K562 (cell line): ENCODE data around the gene SIRT7. TPM values are rescaled to one million over a fixed set of nuclear protein-coding genes. Genes with fewer than 3 reads are reported as not detected.

Source experiments
- ARID1B ChIP-seq: fragments of 450-650 bp; IDR thresholded peaks from 2 replicates; pipeline ENCODE4 v1.6.1; 2016; ENCODE audit warnings: antibody characterized with exemption, mild to moderate bottlenecking, inconsistent platforms
- BCOR ChIP-seq: fragments of 450-650 bp; IDR thresholded peaks from 2 replicates; pipeline ENCODE4 v1.6.1; 2016
- BRF1 ChIP-seq: IDR thresholded peaks from 3 replicates; pipeline ENCODE4 v1.6.1; 2011; ENCODE audit warnings: borderline replicate concordance, mild to moderate bottlenecking; ENCODE audit not compliant: insufficient read length; ENCODE audit errors: extremely low read depth
- E2F6 ChIP-seq, 2 experiments: IDR thresholded peaks; 2 replicates each; pipeline ENCODE4 v1.6.1; 2011; ENCODE audit warnings: borderline replicate concordance in 1 of 2, control low read depth in 1 of 2, low read depth in 1 of 2, low read length in 1 of 2, mild to moderate bottlenecking in 1 of 2, mixed read lengths in 1 of 2, moderate library complexity in 1 of 2; ENCODE audit not compliant: insufficient read depth in 1 of 2, insufficient read length in 1 of 2, poor library complexity in 1 of 2, severe bottlenecking in 1 of 2; ENCODE audit errors: extremely low read depth in 1 of 2
- EHMT2 ChIP-seq: fragments of 450-650 bp; IDR thresholded peaks from 2 replicates; pipeline ENCODE4 v1.6.1; 2018; ENCODE audit warnings: antibody characterized with exemption
- KDM4B ChIP-seq, 2 experiments: fragments of 450-650 bp in 1 of 2; sonication (generic) in 1 of 2; IDR thresholded peaks; 2 replicates each; pipeline ENCODE4 v1.6.1; 2016 to 2017; ENCODE audit warnings: borderline replicate concordance in 2 of 2, antibody characterized with exemption in 1 of 2, low read depth in 1 of 2, mild to moderate bottlenecking in 1 of 2
- POLR2AphosphoS2 ChIP-seq: IDR thresholded peaks from 2 replicates; pipeline ENCODE4 v1.6.1; 2012; ENCODE audit warnings: low read length, improper control_type of control experiment
- POLR2B ChIP-seq: fragments of 450-650 bp; IDR thresholded peaks from 2 replicates; pipeline ENCODE4 v1.6.1; 2018; ENCODE audit warnings: low read depth; ENCODE audit not compliant: partially characterized antibody
- STAG1 ChIP-seq: sonication (generic); formaldehyde crosslinking; IDR thresholded peaks from 2 replicates; pipeline ENCODE4 v1.5.0; 2020; ENCODE audit warnings: missing genetic modification reagents, borderline replicate concordance
- TCF7 ChIP-seq: sonication (generic); IDR thresholded peaks from 2 replicates; pipeline ENCODE4 v1.6.1; 2016; ENCODE audit warnings: antibody characterized with exemption, borderline replicate concordance
- ZNF165 ChIP-seq: fragments of 250-450 bp; sonication (Bioruptor Pico); IDR thresholded peaks from 2 replicates; pipeline ENCODE4 v1.4.0; 2020; ENCODE audit warnings: borderline replicate concordance
- ZNF449 ChIP-seq: fragments of 250-450 bp; sonication (Bioruptor Pico); IDR thresholded peaks from 2 replicates; pipeline ENCODE4 v1.8.0; 2022; ENCODE audit warnings: moderate library complexity, mild to moderate bottlenecking, inconsistent platforms
- polyA plus RNA-seq, 8 experiments: library from polyadenylated mRNA; depleted of rRNA in 4 of 8; stranded (reverse) in 5 of 8; unstranded in 3 of 8; fragments of >200 nt; fragmentation: Nextera tagmentation in 2 of 8; fragmentation: Illumina TruSeq in 1 of 8; extraction: Ambion mirVana in 2 of 8; extraction: Trizol in 1 of 8; gene quantifications; 2 replicates each; pipeline versions ENCODE4 v1.2.1 to v1.2.3, GENCODE V29; 2011 to 2014; ENCODE audit warnings: inconsistent platforms in 1 of 8, missing spikeins in 1 of 8
- total RNA-seq, 7 experiments: library from RNA; depleted of rRNA in 6 of 7; stranded (reverse); fragments of >200 nt in 6 of 7; fragmentation: Illumina TruSeq in 2 of 7; extraction: Trizol in 2 of 7; gene quantifications; 2 replicates each; pipeline versions ENCODE4 v1.2.1 to v1.2.3, GENCODE V29; 2011 to 2021; ENCODE audit warnings: low replicate concordance in 1 of 7
- TF ChIP-seq, protein P1 (sequence below): conservative IDR thresholded peaks from 2 replicates; pipeline ENCODE4 v1.6.1; 2011; ENCODE audit warnings: low read depth, mild to moderate bottlenecking, low read length; ENCODE audit not compliant: control insufficient read depth
- TF ChIP-seq, protein P2 (sequence below): IDR thresholded peaks from 2 replicates; pipeline ENCODE4 v1.6.1; 2011; ENCODE audit warnings: borderline replicate concordance, low read depth, mild to moderate bottlenecking, moderate library complexity, low read length; ENCODE audit not compliant: insufficient read depth, poor library complexity, severe bottlenecking

The SIRT7 gene
- total and polyA plus RNA-seq, 9 of the 15 experiments (the other 6 are each of a cell fraction or from before 2014, with no cell fraction given), result 1.6 to 54.8 (median 20.3) TPM

DNA sequence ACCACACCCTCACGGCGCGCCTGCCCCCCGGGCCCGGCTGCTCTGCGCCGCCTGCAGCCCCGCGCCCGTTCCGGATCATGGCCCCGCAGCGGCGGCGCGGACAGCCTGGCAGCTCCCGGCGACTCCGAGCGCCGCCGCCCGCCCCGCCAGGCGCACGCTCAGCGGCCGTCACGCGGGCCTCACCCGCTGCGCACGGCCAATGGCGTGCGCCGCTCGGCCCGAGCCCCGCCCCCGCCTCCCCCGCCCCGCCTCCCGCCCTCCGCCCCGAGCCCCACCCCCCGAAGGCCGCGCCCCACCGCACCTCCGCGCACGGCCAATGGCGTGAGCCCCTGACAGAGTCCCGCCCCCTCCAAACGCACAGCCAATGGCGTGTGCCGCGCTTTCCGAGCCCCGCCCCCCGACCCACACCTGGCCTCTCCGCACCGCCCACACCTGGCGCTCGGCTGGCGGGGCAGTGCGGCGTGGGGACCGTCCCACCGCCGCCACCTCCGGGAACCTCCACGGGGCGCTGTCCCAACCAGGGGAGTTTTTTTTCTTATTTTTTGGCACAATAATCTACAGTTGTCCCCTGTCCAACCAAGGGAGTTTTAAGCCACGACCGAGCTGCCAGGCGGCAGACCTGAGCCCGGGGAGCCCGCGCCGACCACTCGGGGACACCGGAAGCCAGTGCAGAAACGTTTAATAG is 6.6 kb downstream of the SIRT7 start, which contains the start of gene PCYT2 (continued):
- TF ChIP-seq ZNF449 (CRISPR knock-in tag), result no peak
- TF ChIP-seq ARID1B, result no peak
- peak; percentile 90 for TF ChIP-seq POLR2AphosphoS2
- TF ChIP-seq, protein P1, sequence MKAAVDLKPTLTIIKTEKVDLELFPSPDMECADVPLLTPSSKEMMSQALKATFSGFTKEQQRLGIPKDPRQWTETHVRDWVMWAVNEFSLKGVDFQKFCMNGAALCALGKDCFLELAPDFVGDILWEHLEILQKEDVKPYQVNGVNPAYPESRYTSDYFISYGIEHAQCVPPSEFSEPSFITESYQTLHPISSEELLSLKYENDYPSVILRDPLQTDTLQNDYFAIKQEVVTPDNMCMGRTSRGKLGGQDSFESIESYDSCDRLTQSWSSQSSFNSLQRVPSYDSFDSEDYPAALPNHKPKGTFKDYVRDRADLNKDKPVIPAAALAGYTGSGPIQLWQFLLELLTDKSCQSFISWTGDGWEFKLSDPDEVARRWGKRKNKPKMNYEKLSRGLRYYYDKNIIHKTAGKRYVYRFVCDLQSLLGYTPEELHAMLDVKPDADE, result peak; percentile 38; the same call in 1 of the 2 replicates
- TF ChIP-seq ZNF165 (CRISPR knock-in tag), result no peak
- peak; percentile 41 for TF ChIP-seq POLR2B
- TF ChIP-seq EHMT2, result no peak
- TF ChIP-seq KDM4B (IDR thresholded peaks at IDR 0.05; ENCODE audit: borderline replicate concordance in 2 of 2, low read depth in 1 of 2), result no peak
- TF ChIP-seq, protein P2, sequence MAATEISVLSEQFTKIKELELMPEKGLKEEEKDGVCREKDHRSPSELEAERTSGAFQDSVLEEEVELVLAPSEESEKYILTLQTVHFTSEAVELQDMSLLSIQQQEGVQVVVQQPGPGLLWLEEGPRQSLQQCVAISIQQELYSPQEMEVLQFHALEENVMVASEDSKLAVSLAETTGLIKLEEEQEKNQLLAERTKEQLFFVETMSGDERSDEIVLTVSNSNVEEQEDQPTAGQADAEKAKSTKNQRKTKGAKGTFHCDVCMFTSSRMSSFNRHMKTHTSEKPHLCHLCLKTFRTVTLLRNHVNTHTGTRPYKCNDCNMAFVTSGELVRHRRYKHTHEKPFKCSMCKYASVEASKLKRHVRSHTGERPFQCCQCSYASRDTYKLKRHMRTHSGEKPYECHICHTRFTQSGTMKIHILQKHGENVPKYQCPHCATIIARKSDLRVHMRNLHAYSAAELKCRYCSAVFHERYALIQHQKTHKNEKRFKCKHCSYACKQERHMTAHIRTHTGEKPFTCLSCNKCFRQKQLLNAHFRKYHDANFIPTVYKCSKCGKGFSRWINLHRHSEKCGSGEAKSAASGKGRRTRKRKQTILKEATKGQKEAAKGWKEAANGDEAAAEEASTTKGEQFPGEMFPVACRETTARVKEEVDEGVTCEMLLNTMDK, result no peak
- TF ChIP-seq BCOR, result no peak
- TF ChIP-seq TCF7, result no peak
- peak in 1 of 2 experiments; percentile 51 for TF ChIP-seq E2F6 (IDR thresholded peaks at IDR 0.05; ENCODE audit: borderline replicate concordance in 1 of 2, extremely low read depth in 1 of 2, insufficient read depth in 1 of 2, insufficient read length in 1 of 2, low read depth in 1 of 2, low read length in 1 of 2, poor library complexity in 1 of 2, severe bottlenecking in 1 of 2)
- no peak for TF ChIP-seq BRF1
- no peak for TF ChIP-seq STAG1 (CRISPR knock-in tag)
